ENCODE measurements around the gene UBE2U.

UBE2U gene

GRCh38 chr1:64296459-64296858, 93.0 kb downstream of the UBE2U start:
- no peak for DNase-seq

GRCh38 chr1:64302194-64302593, 98.8 kb downstream of the UBE2U start:
- DNase-seq, result no peak

- no peak for DNase-seq
Measured at GRCh38 chr1:64302971-64303370, 99.5 kb downstream of the UBE2U start.

GRCh38 chr1:64304823-64305222, 101.4 kb downstream of the UBE2U start:
- DNase-seq, result no peak

GRCh38 chr1:64308866-64309265, 105.4 kb downstream of the UBE2U start:
- no peak for DNase-seq

- DNase-seq, result no peak
Measured at GRCh38 chr1:64309431-64309831, 106.0 kb downstream of the UBE2U start.

GRCh38 chr1:64310760-64311159, 107.3 kb downstream of the UBE2U start:
- DNase-seq, result no peak

GRCh38 chr1:64312431-64312830, 109.0 kb downstream of the UBE2U start:
- DNase-seq, result no peak

- DNase-seq, result no peak
Measured at GRCh38 chr1:64315402-64315801, 112.0 kb downstream of the UBE2U start.
